K562 (cell line): Measurements from ENCODE around the gene TUB. TPM values are rescaled to one million over a fixed set of nuclear protein-coding genes. Genes with fewer than 3 reads are reported as not detected.

Source experiments
- polyA plus RNA-seq, 8 experiments: library from polyadenylated mRNA; depleted of rRNA in 4 of 8; stranded (reverse) in 5 of 8; unstranded in 3 of 8; fragments of >200 nt; fragmentation: Nextera tagmentation in 2 of 8; fragmentation: Illumina TruSeq in 1 of 8; extraction: Ambion mirVana in 2 of 8; extraction: Trizol in 1 of 8; gene quantifications; 2 replicates each; pipeline versions ENCODE4 v1.2.1 to v1.2.3, GENCODE V29; 2011 to 2014; ENCODE audit warnings: inconsistent platforms in 1 of 8, missing spikeins in 1 of 8
- total RNA-seq, 7 experiments: library from RNA; depleted of rRNA in 6 of 7; stranded (reverse); fragments of >200 nt in 6 of 7; fragmentation: Illumina TruSeq in 2 of 7; extraction: Trizol in 2 of 7; gene quantifications; 2 replicates each; pipeline versions ENCODE4 v1.2.1 to v1.2.3, GENCODE V29; 2011 to 2021; ENCODE audit warnings: low replicate concordance in 1 of 7

The TUB gene
- total and polyA plus RNA-seq, 9 of the 15 experiments (the other 6 are each of a cell fraction or from before 2014, with no cell fraction given) = not detected

Other genes with a start within 250 kb of the TUB start
- gene OR10A6, start 149.9 kb upstream of the TUB start, total RNA-seq (2014; rRNA removed) = not detected in 2 replicates
- gene OR10A6, start 149.9 kb upstream of the TUB start, total RNA-seq (2014; rRNA removed; fragmentation: Illumina TruSeq; extraction: Trizol) = not detected in 2 replicates
- gene OR10A6, start 149.9 kb upstream of the TUB start, total RNA-seq (2015; rRNA removed; fragmentation: Illumina TruSeq; extraction: Trizol) = not detected in 2 replicates
- gene OR10A6, start 149.9 kb upstream of the TUB start, total RNA-seq (2021) = not detected in 2 replicates
- not detected in 2 replicates for gene OR10A6, start 149.9 kb upstream of the TUB start, polyA plus RNA-seq (2011; rRNA removed)
- gene OR10A6, start 149.9 kb upstream of the TUB start, polyA plus RNA-seq (2014; fragmentation: Illumina TruSeq; extraction: Trizol) = not detected in 2 replicates
- gene OR10A6, start 149.9 kb upstream of the TUB start, polyA plus RNA-seq (2014; fragmentation: Nextera tagmentation; extraction: Ambion mirVana) = not detected
- not detected in 2 replicates for gene OR10A6, start 149.9 kb upstream of the TUB start, polyA plus RNA-seq (2014; rRNA removed)
- gene OR10A3, start 139.5 kb upstream of the TUB start, total RNA-seq (2014; rRNA removed) = not detected in 2 replicates
- not detected in 2 replicates for gene OR10A3, start 139.5 kb upstream of the TUB start, total RNA-seq (2014; rRNA removed; fragmentation: Illumina TruSeq; extraction: Trizol)
- gene OR10A3, start 139.5 kb upstream of the TUB start, total RNA-seq (2015; rRNA removed; fragmentation: Illumina TruSeq; extraction: Trizol) = not detected in 2 replicates
- not detected in 2 replicates for gene OR10A3, start 139.5 kb upstream of the TUB start, total RNA-seq (2021)
- not detected in 2 replicates for gene OR10A3, start 139.5 kb upstream of the TUB start, polyA plus RNA-seq (2011; rRNA removed)
- gene OR10A3, start 139.5 kb upstream of the TUB start, polyA plus RNA-seq (2014; fragmentation: Illumina TruSeq; extraction: Trizol) = not detected in 2 replicates
- gene OR10A3, start 139.5 kb upstream of the TUB start, polyA plus RNA-seq (2014; fragmentation: Nextera tagmentation; extraction: Ambion mirVana) = not detected
- not detected in 2 replicates for gene OR10A3, start 139.5 kb upstream of the TUB start, polyA plus RNA-seq (2014; rRNA removed)
- gene NLRP10, start 115.8 kb upstream of the TUB start, total RNA-seq (2014; rRNA removed) = 0.14 TPM in 1 of 2 replicates, not detected in the other
- gene NLRP10, start 115.8 kb upstream of the TUB start, total RNA-seq (2014; rRNA removed; fragmentation: Illumina TruSeq; extraction: Trizol) = 0.04 TPM in 1 of 2 replicates, not detected in the other
- gene NLRP10, start 115.8 kb upstream of the TUB start, total RNA-seq (2015; rRNA removed; fragmentation: Illumina TruSeq; extraction: Trizol) = not detected in 2 replicates
- gene NLRP10, start 115.8 kb upstream of the TUB start, total RNA-seq (2021) = 0.09 TPM in 1 of 2 replicates, not detected in the other
- gene NLRP10, start 115.8 kb upstream of the TUB start, polyA plus RNA-seq (2011; rRNA removed) = not detected in 2 replicates
- gene NLRP10, start 115.8 kb upstream of the TUB start, polyA plus RNA-seq (2014; fragmentation: Illumina TruSeq; extraction: Trizol) = not detected in 2 replicates
- gene NLRP10, start 115.8 kb upstream of the TUB start, polyA plus RNA-seq (2014; fragmentation: Nextera tagmentation; extraction: Ambion mirVana) = not detected
- not detected in 2 replicates for gene NLRP10, start 115.8 kb upstream of the TUB start, polyA plus RNA-seq (2014; rRNA removed)
- gene EIF3F, start 93.9 kb upstream of the TUB start, total RNA-seq (2014; rRNA removed) = 189 and 258 TPM in 2 replicates
- 168 and 174 TPM in 2 replicates for gene EIF3F, start 93.9 kb upstream of the TUB start, total RNA-seq (2014; rRNA removed; fragmentation: Illumina TruSeq; extraction: Trizol)
- 135 and 137 TPM in 2 replicates for gene EIF3F, start 93.9 kb upstream of the TUB start, total RNA-seq (2015; rRNA removed; fragmentation: Illumina TruSeq; extraction: Trizol)
- 254 and 259 TPM in 2 replicates for gene EIF3F, start 93.9 kb upstream of the TUB start, total RNA-seq (2021)
- gene EIF3F, start 93.9 kb upstream of the TUB start, polyA plus RNA-seq (2011; rRNA removed) = 68.6 and 86.1 TPM in 2 replicates
- gene EIF3F, start 93.9 kb upstream of the TUB start, polyA plus RNA-seq (2014; fragmentation: Illumina TruSeq; extraction: Trizol) = 232 and 237 TPM in 2 replicates
- gene EIF3F, start 93.9 kb upstream of the TUB start, polyA plus RNA-seq (2014; fragmentation: Nextera tagmentation; extraction: Ambion mirVana) = 10 to 100 TPM; 50.1 to 59.7 TPM
- gene EIF3F, start 93.9 kb upstream of the TUB start, polyA plus RNA-seq (2014; rRNA removed) = 92.3 and 114 TPM in 2 replicates
- not detected in 2 replicates for gene RIC3, start 87.8 kb downstream of the TUB start, total RNA-seq (2014; rRNA removed)
- 0.29 TPM in 1 of 2 replicates, not detected in the other for gene RIC3, start 87.8 kb downstream of the TUB start, total RNA-seq (2014; rRNA removed; fragmentation: Illumina TruSeq; extraction: Trizol)
- not detected in 2 replicates for gene RIC3, start 87.8 kb downstream of the TUB start, total RNA-seq (2015; rRNA removed; fragmentation: Illumina TruSeq; extraction: Trizol)
- gene RIC3, start 87.8 kb downstream of the TUB start, total RNA-seq (2021) = 0.11 and 0.16 TPM in 2 replicates
- gene RIC3, start 87.8 kb downstream of the TUB start, polyA plus RNA-seq (2011; rRNA removed) = 0.03 TPM in 2 replicates
- not detected in 2 replicates for gene RIC3, start 87.8 kb downstream of the TUB start, polyA plus RNA-seq (2014; fragmentation: Illumina TruSeq; extraction: Trizol)
- gene RIC3, start 87.8 kb downstream of the TUB start, polyA plus RNA-seq (2014; fragmentation: Nextera tagmentation; extraction: Ambion mirVana) = under 1 TPM; 0.03 to 0.14 TPM
- gene RIC3, start 87.8 kb downstream of the TUB start, polyA plus RNA-seq (2014; rRNA removed) = 0.05 and 0.07 TPM in 2 replicates
- gene LMO1, start 182.7 kb downstream of the TUB start, total RNA-seq (2014; rRNA removed) = not detected in 2 replicates
- gene LMO1, start 182.7 kb downstream of the TUB start, total RNA-seq (2014; rRNA removed; fragmentation: Illumina TruSeq; extraction: Trizol) = not detected in 2 replicates
- gene LMO1, start 182.7 kb downstream of the TUB start, total RNA-seq (2015; rRNA removed; fragmentation: Illumina TruSeq; extraction: Trizol) = not detected in 2 replicates
- gene LMO1, start 182.7 kb downstream of the TUB start, total RNA-seq (2021) = not detected in 2 replicates
- gene LMO1, start 182.7 kb downstream of the TUB start, polyA plus RNA-seq (2011; rRNA removed) = not detected in 2 replicates
- gene LMO1, start 182.7 kb downstream of the TUB start, polyA plus RNA-seq (2014; fragmentation: Illumina TruSeq; extraction: Trizol) = not detected in 2 replicates
- not detected for gene LMO1, start 182.7 kb downstream of the TUB start, polyA plus RNA-seq (2014; fragmentation: Nextera tagmentation; extraction: Ambion mirVana)
- not detected in 2 replicates for gene LMO1, start 182.7 kb downstream of the TUB start, polyA plus RNA-seq (2014; rRNA removed)